ENCODE data around the gene HSD17B7. TPM values are rescaled to one million over a fixed set of nuclear protein-coding genes. Genes with fewer than 3 reads are reported as not detected.

HSD17B7 gene
- total and polyA plus RNA-seq, 2 donors from 2014 or later, result 10.8 to 12.8 TPM

- no peak for TF ChIP-seq CTCF (IDR thresholded peaks at IDR 0.05; ENCODE audit: borderline replicate concordance, extremely low read depth, insufficient read depth)
- no peaks in the 10 kb centered on the region for H3K27me3 ChIP-seq (ENCODE audit: control insufficient read depth, insufficient read depth, low read length)
- H3K36me3 ChIP-seq (ENCODE audit: control insufficient read depth in 2 of 3, insufficient read depth in 3 of 3, low read length in 3 of 3), result no peaks in the 10 kb centered on the region
- intact Hi-C loops (cut with DNase I), result no loop called here
- DNase-seq, result no peak
- H3K4me1 ChIP-seq (ENCODE audit: control insufficient read depth in 2 of 3, insufficient read depth in 2 of 3, low read depth in 1 of 3, low read length in 3 of 3), result no peaks in the 10 kb centered on the region
- H3K9ac ChIP-seq (ENCODE audit: low read length in 3 of 3), result no peak overlapping the region
- no peak for FAIRE-seq
- no peak overlapping the region for H3K27ac ChIP-seq (ENCODE audit: low read depth in 2 of 2, low read length in 2 of 2)
- H3K4me3 ChIP-seq (ENCODE audit: low read length in 3 of 3), result no peak overlapping the region
- no peaks in the 10 kb centered on the region for H3K9me3 ChIP-seq (ENCODE audit: control insufficient read depth in 2 of 3, insufficient read depth in 1 of 3, low read length in 3 of 3)
These were observed 38.8 kb downstream of the HSD17B7 start for GRCh38 chr1:162829268-162829667.

GRCh38 chr1:162832470-162832869 lies 42.0 kb downstream of the HSD17B7 start:
- Histone ChIP-seq H3K4me3 (ENCODE audit: low read length in 3 of 3) (no peak overlapping the region), H3K36me3 (ENCODE audit: control insufficient read depth in 2 of 3, insufficient read depth in 3 of 3, low read length in 3 of 3) (no peaks in the 10 kb centered on the region), H3K27ac (ENCODE audit: low read depth in 2 of 2, low read length in 2 of 2) (no peak overlapping the region), H3K4me1 (ENCODE audit: control insufficient read depth in 2 of 3, insufficient read depth in 2 of 3, low read depth in 1 of 3, low read length in 3 of 3) (no peaks in the 10 kb centered on the region), H3K9me3 (ENCODE audit: control insufficient read depth in 2 of 3, insufficient read depth in 1 of 3, low read length in 3 of 3) (no peaks in the 10 kb centered on the region), H3K9ac (ENCODE audit: low read length in 3 of 3) (no peak overlapping the region), H3K27me3 (ENCODE audit: control insufficient read depth, insufficient read depth, low read length) (no peaks in the 10 kb centered on the region)
- TF ChIP-seq CTCF (IDR thresholded peaks at IDR 0.05; ENCODE audit: borderline replicate concordance, extremely low read depth, insufficient read depth), result no peak
- DNase-seq (no peak), FAIRE-seq (no peak)
- intact Hi-C loops (cut with DNase I), result no loop called here

- FAIRE-seq (no peak), DNase-seq (no peak)
- Histone ChIP-seq H3K9ac (ENCODE audit: low read length in 3 of 3) (no peak overlapping the region), H3K27me3 (ENCODE audit: control insufficient read depth, insufficient read depth, low read length) (no peaks in the 10 kb centered on the region), H3K4me1 (ENCODE audit: control insufficient read depth in 2 of 3, insufficient read depth in 2 of 3, low read depth in 1 of 3, low read length in 3 of 3) (no peaks in the 10 kb centered on the region), H3K27ac (ENCODE audit: low read depth in 2 of 2, low read length in 2 of 2) (no peak overlapping the region), H3K9me3 (ENCODE audit: control insufficient read depth in 2 of 3, insufficient read depth in 1 of 3, low read length in 3 of 3) (peaks cover 0 to 8% (median 2%) of the 10 kb centered on the region in 3 donors), H3K4me3 (ENCODE audit: low read length in 3 of 3) (no peak overlapping the region), H3K36me3 (ENCODE audit: control insufficient read depth in 2 of 3, insufficient read depth in 3 of 3, low read length in 3 of 3) (no peaks in the 10 kb centered on the region)
- intact Hi-C loops (cut with DNase I), result no loop called here
- TF ChIP-seq CTCF (IDR thresholded peaks at IDR 0.05; ENCODE audit: borderline replicate concordance, extremely low read depth, insufficient read depth), result no peak
These were observed 44.8 kb downstream of the HSD17B7 start for GRCh38 chr1:162835157-162835899.

All from kidney (tissue), 14 donors.